GM23338 (cell line): ENCODE data around the gene PRR18. TPM values are rescaled to one million over a fixed set of nuclear protein-coding genes. Genes with fewer than 3 reads are reported as not detected.

Experiments used
- ATAC-seq: fragments of 200-7000 bp; cut with Tn5 transposase; 3 replicates; pipeline ENCODE4 v1.9.1; 2020
- DNase-seq: peaks from one replicate; pipeline ENCODE4 v3.0.0-alpha.2; 2015; ENCODE audit warnings: low spot score
- H2AFZ ChIP-seq: fragments of 200-600 bp; sonication (generic); 2 replicates; pipeline ENCODE4 v1.8.0; 2016; ENCODE audit warnings: antibody characterized with exemption, mild to moderate bottlenecking, moderate library complexity
- H3F3A ChIP-seq: fragments of 200-600 bp; sonication (generic); replicated peaks from 2 replicates; pipeline ENCODE4 v1.8.0; 2017; ENCODE audit warnings: antibody characterized with exemption, mixed run types, low read depth
- H3K27ac ChIP-seq: fragments of 200-600 bp; sonication (generic); 2 replicates; pipeline ENCODE4 v1.6.1; 2016; ENCODE audit warnings: low read depth
- H3K27me3 ChIP-seq: fragments of 200-600 bp; sonication (generic); 2 replicates; pipeline ENCODE4 v1.8.0; 2016; ENCODE audit warnings: mild to moderate bottlenecking, mixed run types, moderate library complexity; ENCODE audit not compliant: insufficient read depth
- H3K36me3 ChIP-seq: fragments of 200-600 bp; sonication (generic); 2 replicates; pipeline ENCODE4 v1.8.0; 2016; ENCODE audit warnings: mild to moderate bottlenecking; ENCODE audit not compliant: insufficient read depth
- H3K4me1 ChIP-seq: fragments of 200-600 bp; sonication (generic); 2 replicates; pipeline ENCODE4 v1.8.0; 2016; ENCODE audit warnings: mild to moderate bottlenecking, moderate library complexity; ENCODE audit not compliant: insufficient read depth
- H3K4me2 ChIP-seq: fragments of 200-600 bp; sonication (generic); 2 replicates; pipeline ENCODE4 v1.7.1; 2017; ENCODE audit warnings: mixed run types
- H3K4me3 ChIP-seq: fragments of 200-600 bp; sonication (generic); 2 replicates; pipeline ENCODE4 v1.6.1; 2016; ENCODE audit warnings: mixed run types
- H3K79me2 ChIP-seq: fragments of 200-600 bp; sonication (generic); replicated peaks from 2 replicates; pipeline ENCODE4 v1.8.0; 2017; ENCODE audit warnings: mild to moderate bottlenecking; ENCODE audit not compliant: insufficient read depth
- H3K9me2 ChIP-seq: fragments of 200-600 bp; sonication (generic); 2 replicates; pipeline ENCODE4 v1.8.0; 2017; ENCODE audit not compliant: insufficient read depth
- H4K20me1 ChIP-seq: fragments of 200-600 bp; sonication (generic); replicated peaks from 2 replicates; pipeline ENCODE4 v1.8.0; 2017; ENCODE audit warnings: mild to moderate bottlenecking; ENCODE audit not compliant: insufficient read depth
- H3K27ac Mint-ChIP-seq: 2 replicates; pipeline ENCODE4 v1.8.0; 2020; ENCODE audit warnings: inconsistent platforms, mild to moderate bottlenecking, moderate library complexity, mixed read lengths
- H3K27me3 Mint-ChIP-seq: 3 replicates; pipeline ENCODE4 v1.8.0; 2022; ENCODE audit warnings: low read depth, mild to moderate bottlenecking, moderate library complexity, mixed read lengths, inconsistent platforms; ENCODE audit not compliant: insufficient read depth, poor library complexity
- H3K36me3 Mint-ChIP-seq: 3 replicates; pipeline ENCODE4 v1.8.0; 2021; ENCODE audit warnings: low read depth, mild to moderate bottlenecking, inconsistent platforms, moderate library complexity, mixed read lengths
- H3K4me1 Mint-ChIP-seq: 3 replicates; pipeline ENCODE4 v1.8.0; 2020; ENCODE audit warnings: mild to moderate bottlenecking, inconsistent platforms, mixed read lengths
- H3K4me3 Mint-ChIP-seq: 3 replicates; pipeline ENCODE4 v1.8.0; 2021; ENCODE audit warnings: moderate library complexity, mild to moderate bottlenecking, inconsistent platforms, mixed read lengths
- H3K9me3 Mint-ChIP-seq: 3 replicates; pipeline ENCODE4 v1.8.0; 2020; ENCODE audit warnings: moderate library complexity, mild to moderate bottlenecking, inconsistent platforms, mixed read lengths
- CREB1 ChIP-seq: fragments of 250-450 bp; sonication (Bioruptor Pico); IDR thresholded peaks from 2 replicates; pipeline ENCODE4 v1.5.0; 2020; ENCODE audit warnings: low read depth, mild to moderate bottlenecking, moderate library complexity
- CTCF ChIP-seq, 2 experiments: fragments of 200-600 bp in 1 of 2; sonication (generic) in 1 of 2; conservative IDR thresholded peaks; 2 replicates each; pipeline versions ENCODE4 v1.5.1 to v1.6.1; 2016 to 2017; ENCODE audit warnings: antibody characterized with exemption in 2 of 2, low read depth in 2 of 2, mild to moderate bottlenecking in 2 of 2, moderate library complexity in 1 of 2
- ETS1 ChIP-seq: IDR thresholded peaks from 2 replicates; pipeline ENCODE4 v1.6.1; 2016; ENCODE audit warnings: antibody characterized with exemption
- EZH2 ChIP-seq: fragments of 200-600 bp; sonication (generic); IDR thresholded peaks from one replicate; pipeline ENCODE4 v1.8.0; 2017; ENCODE audit warnings: antibody characterized with exemption, mild to moderate bottlenecking, low read depth; ENCODE audit not compliant: unreplicated experiment
- EZH2phosphoT487 ChIP-seq: fragments of 200-600 bp; sonication (generic); IDR thresholded peaks from one replicate; pipeline ENCODE4 v1.8.1; 2018; ENCODE audit warnings: antibody characterized with exemption; ENCODE audit not compliant: unreplicated experiment
- JUNB ChIP-seq: IDR thresholded peaks from one replicate; pipeline ENCODE4 v1.6.1; 2016; ENCODE audit warnings: antibody characterized with exemption; ENCODE audit not compliant: unreplicated experiment
- NANOG ChIP-seq: IDR thresholded peaks from 2 replicates; pipeline ENCODE4 v1.6.1; 2016; ENCODE audit warnings: antibody characterized with exemption, borderline replicate concordance
- POLR2AphosphoS5 ChIP-seq: IDR thresholded peaks from 2 replicates; pipeline ENCODE4 v1.6.1; 2016; ENCODE audit warnings: antibody characterized with exemption, low read depth
- REST ChIP-seq: IDR thresholded peaks from one replicate; pipeline ENCODE4 v1.6.1; 2018; ENCODE audit warnings: antibody characterized with exemption; ENCODE audit not compliant: unreplicated experiment
- STAT1 ChIP-seq: IDR thresholded peaks from one replicate; pipeline ENCODE4 v1.6.1; 2016; ENCODE audit warnings: antibody characterized with exemption; ENCODE audit not compliant: unreplicated experiment
- ZNF114 ChIP-seq: fragments of 250-450 bp; sonication (Bioruptor Pico); IDR thresholded peaks from 2 replicates; pipeline ENCODE4 v1.5.0; 2020; ENCODE audit warnings: mild to moderate bottlenecking, moderate library complexity
- ZNF331 ChIP-seq: fragments of 250-450 bp; sonication (Bioruptor Pico); IDR thresholded peaks from 2 replicates; pipeline ENCODE4 v1.5.0; 2020; ENCODE audit warnings: low read depth, mild to moderate bottlenecking, moderate library complexity
- ZNF462 ChIP-seq: fragments of 250-450 bp; sonication (Bioruptor Pico); IDR thresholded peaks from 2 replicates; pipeline ENCODE4 v1.5.0; 2020; ENCODE audit warnings: mild to moderate bottlenecking, moderate library complexity
- polyA plus RNA-seq: library from polyadenylated mRNA; unstranded; fragments of >200 nt; fragmentation: Nextera tagmentation; extraction: Ambion mirVana; gene quantifications from 2 replicates; pipeline ENCODE4 v1.2.1, GENCODE V29; 2016
- total RNA-seq: library from RNA; depleted of rRNA; stranded (reverse); fragments of >200 nt; shearing (Covaris generic); gene quantifications from 2 replicates; pipeline ENCODE4 v1.2.3, GENCODE V29; 2014

PRR18 gene
- total and polyA plus RNA-seq, 2 experiments from 2014 or later, result 0.24 TPM; not detected in 1

GRCh38 chr6:166282394-166283032 is 25.7 kb downstream of the PRR18 start:
- Histone ChIP-seq H2AFZ (no peak overlapping the region), H3K27ac (no peak overlapping the region), H3K9me2 (no peaks in the 10 kb centered on the region), H3F3A (peaks cover 12% of the 10 kb centered on the region), H3K4me1 (no peaks in the 10 kb centered on the region), H3K4me2 (no peak overlapping the region), H3K79me2 (no peaks in the 10 kb centered on the region), H3K4me3 (no peak overlapping the region), H4K20me1 (no peaks in the 10 kb centered on the region), H3K27me3 (no peaks in the 10 kb centered on the region), H3K36me3 (no peaks in the 10 kb centered on the region)
- ATAC-seq, result no peak
- Mint-ChIP-seq H3K4me1 (peaks cover 8% of the 10 kb centered on the region), H3K27ac (no peak overlapping the region), H3K27me3 (peaks cover 15% of the 10 kb centered on the region), H3K9me3 (no peaks in the 10 kb centered on the region), H3K4me3 (no peak overlapping the region), H3K36me3 (no peaks in the 10 kb centered on the region)
- DNase-seq, result no peak
- TF ChIP-seq POLR2AphosphoS5 (no peak), NANOG (no peak), ETS1 (no peak), EZH2 (no peak), STAT1 (no peak), EZH2phosphoT487 (no peak), ZNF114 (CRISPR knock-in tag) (no peak), REST (no peak), CTCF (conservative IDR thresholded peaks at IDR 0.05; ENCODE audit: low read depth in 2 of 2) (no peak), ZNF331 (CRISPR knock-in tag) (no peak), JUNB (no peak), CREB1 (no peak), ZNF462 (no peak)
